HEK293 (cell line): ENCODE results near the gene EYS.

Experiments used
- CTCF ChIA-PET: fragments of 350-600 bp; formaldehyde crosslinking; extraction: SDS; loops from one replicate; lab custom pipeline; 2021; ENCODE audit warnings: antibody characterized with exemption; lab: Yijun Ruan, JAX
- POLR2A ChIA-PET: fragments of 300-600 bp; formaldehyde crosslinking; extraction: SDS; loops from one replicate; lab custom pipeline; 2020; ENCODE audit warnings: antibody characterized with exemption, inconsistent platforms; lab: Yijun Ruan, JAX
- H3K27ac ChIP-seq: fragments of 200-500 bp; sonication (Bioruptor generic); 2 replicates; pipeline ENCODE4 v1.5.1; 2014; ENCODE audit warnings: low read depth, low read length, control low read depth, inconsistent platforms; ENCODE audit errors: extremely low read depth
- H3K36me3 ChIP-seq, 2 experiments: fragments of 200-500 bp in 1 of 2; sonication (Bioruptor generic) in 1 of 2; 1 replicate in 1 of 2; 2 replicates in 1 of 2; pipeline ENCODE4 v1.5.1; 2014 to 2017; ENCODE audit warnings: inconsistent platforms in 2 of 2, low read length in 2 of 2; ENCODE audit not compliant: control insufficient read depth in 2 of 2, insufficient read depth in 1 of 2
- H3K4me1 ChIP-seq: fragments of 200-500 bp; sonication (Bioruptor generic); 2 replicates; pipeline ENCODE4 v1.5.1; 2014; ENCODE audit warnings: mild to moderate bottlenecking, low read length, inconsistent platforms; ENCODE audit not compliant: control insufficient read depth, insufficient read depth
- H3K4me3 ChIP-seq: 2 replicates; pipeline ENCODE4 v1.5.1; 2011; ENCODE audit warnings: low read depth, mild to moderate bottlenecking, control low read depth, low read length, moderate library complexity
- H3K9me3 ChIP-seq: fragments of 200-500 bp; sonication (Bioruptor generic); 2 replicates; pipeline ENCODE4 v1.5.1; 2014; ENCODE audit warnings: low read depth, low read length, inconsistent platforms; ENCODE audit not compliant: control insufficient read depth, insufficient read depth
- GFI1B ChIP-seq: fragments of 450-650 bp; formaldehyde crosslinking; IDR thresholded peaks from 2 replicates; pipeline ENCODE4 v1.5.1; 2016; ENCODE audit warnings: missing biosample characterization, missing genetic modification characterization
- GLI2 ChIP-seq: fragments of 450-650 bp; formaldehyde crosslinking; IDR thresholded peaks from 2 replicates; pipeline ENCODE4; 2017; ENCODE audit warnings: missing biosample characterization, missing genetic modification characterization, low read depth, borderline replicate concordance
- GLIS2 ChIP-seq: fragments of 450-650 bp; formaldehyde crosslinking; IDR thresholded peaks from 2 replicates; pipeline ENCODE4 v1.5.1; 2016; ENCODE audit warnings: missing biosample characterization, missing genetic modification characterization
- KLF7 ChIP-seq: fragments of 450-650 bp; formaldehyde crosslinking; IDR thresholded peaks from 2 replicates; pipeline ENCODE4 v1.5.1; 2016; ENCODE audit warnings: missing biosample characterization, missing genetic modification characterization, borderline replicate concordance
- ZBTB20 ChIP-seq: fragments of 450-650 bp; formaldehyde crosslinking; IDR thresholded peaks from 2 replicates; pipeline ENCODE4 v1.5.1; 2016; ENCODE audit warnings: missing biosample characterization, missing genetic modification characterization
- ZEB2 ChIP-seq: fragments of 450-650 bp; formaldehyde crosslinking; IDR thresholded peaks from 2 replicates; pipeline ENCODE4 v1.5.1; 2016; ENCODE audit warnings: missing biosample characterization, missing genetic modification characterization
- ZNF302 ChIP-seq: fragments of 450-650 bp; formaldehyde crosslinking; IDR thresholded peaks from 2 replicates; pipeline ENCODE4 v1.5.1; 2016; ENCODE audit warnings: missing biosample characterization, missing genetic modification characterization, low read depth
- ZNF37A ChIP-seq: fragments of 450-650 bp; IDR thresholded peaks from 2 replicates; pipeline ENCODE4 v1.5.1; 2018; ENCODE audit warnings: missing biosample characterization, missing genetic modification characterization
- ZNF510 ChIP-seq: fragments of 450-650 bp; formaldehyde crosslinking; IDR thresholded peaks from 2 replicates; pipeline ENCODE4 v1.5.1; 2018; ENCODE audit warnings: mild to moderate bottlenecking, missing genetic modification characterization, missing biosample characterization; ENCODE audit not compliant: insufficient replicate concordance
- ZNF548 ChIP-seq: fragments of 450-650 bp; formaldehyde crosslinking; IDR thresholded peaks from 2 replicates; pipeline ENCODE4 v1.5.1; 2016; ENCODE audit warnings: missing biosample characterization, missing genetic modification characterization
- ZNF560 ChIP-seq: fragments of 450-650 bp; formaldehyde crosslinking; IDR thresholded peaks from 2 replicates; pipeline ENCODE4 v1.5.1; 2017; ENCODE audit warnings: missing biosample characterization, missing genetic modification characterization, borderline replicate concordance
- ZNF561 ChIP-seq: fragments of 450-650 bp; IDR thresholded peaks from 2 replicates; pipeline ENCODE4 v1.5.1; 2018; ENCODE audit warnings: missing biosample characterization, missing genetic modification characterization, borderline replicate concordance
- ZNF600 ChIP-seq: fragments of 450-650 bp; formaldehyde crosslinking; IDR thresholded peaks from 2 replicates; pipeline ENCODE4 v1.5.1; 2016; ENCODE audit warnings: missing biosample characterization, missing genetic modification characterization
- ZNF701 ChIP-seq: fragments of 450-650 bp; formaldehyde crosslinking; IDR thresholded peaks from 2 replicates; pipeline ENCODE4 v1.5.1; 2016; ENCODE audit warnings: missing biosample characterization, missing genetic modification characterization
- TF ChIP-seq, protein P1 (sequence below): fragments of 450-650 bp; formaldehyde crosslinking; IDR thresholded peaks from 2 replicates; pipeline ENCODE4 v1.5.1; 2017; ENCODE audit warnings: missing biosample characterization, missing genetic modification characterization
- TF ChIP-seq, protein P2 (sequence below): sonication (generic); formaldehyde crosslinking; IDR thresholded peaks from 2 replicates; pipeline ENCODE4 v1.8.1; 2022; ENCODE audit warnings: mild to moderate bottlenecking, moderate library complexity, missing genetic modification reagents
- TF ChIP-seq, protein P3 (sequence below): fragments of 450-650 bp; formaldehyde crosslinking; IDR thresholded peaks from 2 replicates; pipeline ENCODE4 v1.5.1; 2017; ENCODE audit warnings: missing biosample characterization, mild to moderate bottlenecking, missing genetic modification characterization, moderate library complexity
- TF ChIP-seq, protein P4 (sequence below): fragments of 450-650 bp; formaldehyde crosslinking; IDR thresholded peaks from 2 replicates; pipeline ENCODE4 v1.5.1; 2016; ENCODE audit warnings: missing biosample characterization, missing genetic modification characterization, low read depth
- TF ChIP-seq, protein P5 (sequence below): fragments of 450-650 bp; formaldehyde crosslinking; IDR thresholded peaks from 2 replicates; pipeline ENCODE4 v1.5.0; 2017; ENCODE audit warnings: missing biosample characterization, missing genetic modification characterization, borderline replicate concordance

Gene EYS

DNA sequence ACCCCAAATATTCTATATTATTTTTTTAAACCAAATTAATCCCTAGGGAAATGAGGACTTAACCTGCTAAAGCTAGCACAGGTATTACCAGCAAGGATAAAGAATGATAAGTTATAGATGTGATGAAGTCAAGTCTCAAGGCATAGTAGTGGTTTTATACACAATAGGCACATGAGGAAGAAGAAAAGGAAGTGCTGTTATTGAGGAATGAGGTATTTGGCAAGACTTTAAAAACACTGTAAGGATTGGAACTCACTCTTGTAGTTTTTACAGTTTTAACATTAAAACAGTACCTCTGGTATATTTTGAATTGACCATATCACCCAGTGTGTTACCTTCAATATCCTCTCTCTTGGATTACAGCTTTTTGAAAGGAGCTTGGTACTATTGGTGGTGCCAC is 2016.8 kb downstream of the EYS start:
- POLR2A ChIA-PET = no interaction called here
- H3K4me3 ChIP-seq = no peak overlapping the region
- CTCF ChIA-PET = interaction anchor here (0.9 to 2.0 kb wide), 5 partner anchors 9 to 338 kb away, joined by 3 to 6 read pairs (median 3); no protein-coding TSS in a partner anchor
- peaks cover 11 to 24% of the 10 kb centered on the region in 2 experiments for H3K36me3 ChIP-seq
- H3K4me1 ChIP-seq = no peaks in the 10 kb centered on the region
- no peak for TF ChIP-seq ZNF701 (tag by site-specific recombination)
- TF ChIP-seq ZEB2 (tag by site-specific recombination) = no peak
- TF ChIP-seq ZNF37A (tag by site-specific recombination) = no peak
- no peak overlapping the region for H3K27ac ChIP-seq
- no peaks in the 10 kb centered on the region for H3K9me3 ChIP-seq

DNA sequence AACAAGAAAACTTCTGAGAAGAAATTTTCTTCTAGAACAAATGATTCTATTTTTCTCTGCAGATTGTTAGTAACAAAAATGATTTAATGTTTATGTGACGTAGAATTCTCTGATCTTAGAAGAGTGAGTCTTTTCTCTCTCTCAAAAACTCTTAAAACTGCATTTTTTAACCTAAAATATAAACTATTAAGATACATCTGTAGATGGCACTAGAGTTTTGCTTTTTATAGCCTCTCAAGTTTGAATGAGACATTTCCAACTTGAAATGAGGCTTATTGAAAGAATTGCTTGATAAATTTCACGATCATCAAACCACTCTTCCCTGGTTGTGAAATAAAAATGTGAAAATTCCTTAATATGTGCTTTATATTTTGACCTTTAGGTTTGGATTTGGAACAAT is 2017.6 kb downstream of the EYS start:
- ChIA-PET POLR2A (no interaction called here), CTCF (interaction anchor here (0.8 to 2.0 kb wide), 4 partner anchors 9 to 337 kb away, joined by 3 to 5 read pairs (median 3); no protein-coding TSS in a partner anchor)
- no peak overlapping the region for H3K4me3 ChIP-seq
- H3K9me3 ChIP-seq = no peaks in the 10 kb centered on the region
- H3K27ac ChIP-seq = no peak overlapping the region
- TF ChIP-seq GFI1B = no peak
- TF ChIP-seq ZNF701 (tag by site-specific recombination) = no peak
- TF ChIP-seq ZNF302 = no peak
- no peak for TF ChIP-seq KLF7 (tag by site-specific recombination)
- no peak for TF ChIP-seq ZNF548 (tag by site-specific recombination)
- TF ChIP-seq ZNF560 (tag by site-specific recombination) = no peak
- no peak for TF ChIP-seq ZBTB20 (tag by site-specific recombination)
- no peak for TF ChIP-seq GLI2
- TF ChIP-seq, protein P1, sequence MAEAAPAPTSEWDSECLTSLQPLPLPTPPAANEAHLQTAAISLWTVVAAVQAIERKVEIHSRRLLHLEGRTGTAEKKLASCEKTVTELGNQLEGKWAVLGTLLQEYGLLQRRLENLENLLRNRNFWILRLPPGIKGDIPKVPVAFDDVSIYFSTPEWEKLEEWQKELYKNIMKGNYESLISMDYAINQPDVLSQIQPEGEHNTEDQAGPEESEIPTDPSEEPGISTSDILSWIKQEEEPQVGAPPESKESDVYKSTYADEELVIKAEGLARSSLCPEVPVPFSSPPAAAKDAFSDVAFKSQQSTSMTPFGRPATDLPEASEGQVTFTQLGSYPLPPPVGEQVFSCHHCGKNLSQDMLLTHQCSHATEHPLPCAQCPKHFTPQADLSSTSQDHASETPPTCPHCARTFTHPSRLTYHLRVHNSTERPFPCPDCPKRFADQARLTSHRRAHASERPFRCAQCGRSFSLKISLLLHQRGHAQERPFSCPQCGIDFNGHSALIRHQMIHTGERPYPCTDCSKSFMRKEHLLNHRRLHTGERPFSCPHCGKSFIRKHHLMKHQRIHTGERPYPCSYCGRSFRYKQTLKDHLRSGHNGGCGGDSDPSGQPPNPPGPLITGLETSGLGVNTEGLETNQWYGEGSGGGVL (tag by site-specific recombination) = no peak
- TF ChIP-seq, protein P2, sequence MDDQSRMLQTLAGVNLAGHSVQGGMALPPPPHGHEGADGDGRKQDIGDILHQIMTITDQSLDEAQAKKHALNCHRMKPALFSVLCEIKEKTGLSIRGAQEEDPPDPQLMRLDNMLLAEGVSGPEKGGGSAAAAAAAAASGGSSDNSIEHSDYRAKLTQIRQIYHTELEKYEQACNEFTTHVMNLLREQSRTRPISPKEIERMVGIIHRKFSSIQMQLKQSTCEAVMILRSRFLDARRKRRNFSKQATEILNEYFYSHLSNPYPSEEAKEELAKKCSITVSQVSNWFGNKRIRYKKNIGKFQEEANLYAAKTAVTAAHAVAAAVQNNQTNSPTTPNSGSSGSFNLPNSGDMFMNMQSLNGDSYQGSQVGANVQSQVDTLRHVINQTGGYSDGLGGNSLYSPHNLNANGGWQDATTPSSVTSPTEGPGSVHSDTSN (CRISPR knock-in tag) = no peak
- TF ChIP-seq ZNF600 (tag by site-specific recombination) = no peak
- TF ChIP-seq, protein P3, sequence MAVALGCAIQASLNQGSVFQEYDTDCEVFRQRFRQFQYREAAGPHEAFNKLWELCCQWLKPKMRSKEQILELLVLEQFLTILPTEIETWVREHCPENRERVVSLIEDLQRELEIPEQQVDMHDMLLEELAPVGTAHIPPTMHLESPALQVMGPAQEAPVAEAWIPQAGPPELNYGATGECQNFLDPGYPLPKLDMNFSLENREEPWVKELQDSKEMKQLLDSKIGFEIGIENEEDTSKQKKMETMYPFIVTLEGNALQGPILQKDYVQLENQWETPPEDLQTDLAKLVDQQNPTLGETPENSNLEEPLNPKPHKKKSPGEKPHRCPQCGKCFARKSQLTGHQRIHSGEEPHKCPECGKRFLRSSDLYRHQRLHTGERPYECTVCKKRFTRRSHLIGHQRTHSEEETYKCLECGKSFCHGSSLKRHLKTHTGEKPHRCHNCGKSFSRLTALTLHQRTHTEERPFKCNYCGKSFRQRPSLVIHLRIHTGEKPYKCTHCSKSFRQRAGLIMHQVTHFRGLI (tag by site-specific recombination) = no peak
- TF ChIP-seq GLIS2 (tag by site-specific recombination) = no peak
- TF ChIP-seq, protein P4, sequence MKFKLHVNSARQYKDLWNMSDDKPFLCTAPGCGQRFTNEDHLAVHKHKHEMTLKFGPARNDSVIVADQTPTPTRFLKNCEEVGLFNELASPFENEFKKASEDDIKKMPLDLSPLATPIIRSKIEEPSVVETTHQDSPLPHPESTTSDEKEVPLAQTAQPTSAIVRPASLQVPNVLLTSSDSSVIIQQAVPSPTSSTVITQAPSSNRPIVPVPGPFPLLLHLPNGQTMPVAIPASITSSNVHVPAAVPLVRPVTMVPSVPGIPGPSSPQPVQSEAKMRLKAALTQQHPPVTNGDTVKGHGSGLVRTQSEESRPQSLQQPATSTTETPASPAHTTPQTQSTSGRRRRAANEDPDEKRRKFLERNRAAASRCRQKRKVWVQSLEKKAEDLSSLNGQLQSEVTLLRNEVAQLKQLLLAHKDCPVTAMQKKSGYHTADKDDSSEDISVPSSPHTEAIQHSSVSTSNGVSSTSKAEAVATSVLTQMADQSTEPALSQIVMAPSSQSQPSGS (tag by site-specific recombination) = no peak
- no peak for TF ChIP-seq ZNF510 (tag by site-specific recombination)
- no peak for TF ChIP-seq ZNF561 (tag by site-specific recombination)
- TF ChIP-seq, protein P5, sequence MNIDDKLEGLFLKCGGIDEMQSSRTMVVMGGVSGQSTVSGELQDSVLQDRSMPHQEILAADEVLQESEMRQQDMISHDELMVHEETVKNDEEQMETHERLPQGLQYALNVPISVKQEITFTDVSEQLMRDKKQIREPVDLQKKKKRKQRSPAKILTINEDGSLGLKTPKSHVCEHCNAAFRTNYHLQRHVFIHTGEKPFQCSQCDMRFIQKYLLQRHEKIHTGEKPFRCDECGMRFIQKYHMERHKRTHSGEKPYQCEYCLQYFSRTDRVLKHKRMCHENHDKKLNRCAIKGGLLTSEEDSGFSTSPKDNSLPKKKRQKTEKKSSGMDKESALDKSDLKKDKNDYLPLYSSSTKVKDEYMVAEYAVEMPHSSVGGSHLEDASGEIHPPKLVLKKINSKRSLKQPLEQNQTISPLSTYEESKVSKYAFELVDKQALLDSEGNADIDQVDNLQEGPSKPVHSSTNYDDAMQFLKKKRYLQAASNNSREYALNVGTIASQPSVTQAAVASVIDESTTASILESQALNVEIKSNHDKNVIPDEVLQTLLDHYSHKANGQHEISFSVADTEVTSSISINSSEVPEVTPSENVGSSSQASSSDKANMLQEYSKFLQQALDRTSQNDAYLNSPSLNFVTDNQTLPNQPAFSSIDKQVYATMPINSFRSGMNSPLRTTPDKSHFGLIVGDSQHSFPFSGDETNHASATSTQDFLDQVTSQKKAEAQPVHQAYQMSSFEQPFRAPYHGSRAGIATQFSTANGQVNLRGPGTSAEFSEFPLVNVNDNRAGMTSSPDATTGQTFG (tag by site-specific recombination) = no peak
- no peaks in the 10 kb centered on the region for H3K4me1 ChIP-seq
- peaks cover 7 to 26% of the 10 kb centered on the region in 2 experiments for H3K36me3 ChIP-seq
